OCI-LY3 (cell line): ENCODE measurements around the gene KLF2.
"Not testable (repeated sequence)": the region's sequence is repeated elsewhere in the genome, so short reads cannot be mapped to it uniquely, and the experiment has no call there.

Experiments
- H2AFZ ChIP-seq: fragments of 200-600, 300-600 bp; shearing (Covaris generic); 2 replicates; pipeline ENCODE4 v1.6.0; 2014; ENCODE audit warnings: antibody characterized with exemption, low read depth, low read length
- H3K27ac ChIP-seq: fragments of 200-600, 300-600 bp; sonication (generic); 2 replicates; pipeline ENCODE4 v1.5.1; 2014; ENCODE audit warnings: mild to moderate bottlenecking, low read length, moderate library complexity, mixed read lengths
- H3K27me3 ChIP-seq: fragments of 200-600, 300-600 bp; sonication (generic); 2 replicates; pipeline ENCODE4 v1.6.1; 2014; ENCODE audit warnings: low read depth, low read length, mixed read lengths
- H3K36me3 ChIP-seq: fragments of 200-600, 300-600 bp; sonication (generic); replicated peaks from 2 replicates; pipeline ENCODE3; 2014; ENCODE audit warnings: low read depth, low read length, mixed read lengths
- H3K4me1 ChIP-seq: fragments of 300-600, 200-600 bp; sonication (generic); 2 replicates; pipeline ENCODE4 v1.6.1; 2014; ENCODE audit warnings: low read length, mixed read lengths
- H3K4me2 ChIP-seq: fragments of 200-600, 300-600 bp; sonication (generic); 2 replicates; pipeline ENCODE4 v1.6.1; 2014; ENCODE audit warnings: low read length, mixed read lengths
- H3K4me3 ChIP-seq: fragments of 300-600, 200-600 bp; sonication (generic); 2 replicates; pipeline ENCODE4 v1.5.1; 2014; ENCODE audit warnings: antibody characterized with exemption, mild to moderate bottlenecking, low read length, moderate library complexity
- H3K79me2 ChIP-seq: fragments of 300-600, 200-600 bp; shearing (Covaris generic); 2 replicates; pipeline ENCODE4 v1.6.1; 2014; ENCODE audit warnings: mild to moderate bottlenecking, low read length, mixed read lengths
- H3K9ac ChIP-seq: fragments of 300-600, 200-600 bp; shearing (Covaris generic); 2 replicates; pipeline ENCODE4 v1.6.0; 2014; ENCODE audit warnings: mild to moderate bottlenecking, low read length, moderate library complexity
- H3K9me3 ChIP-seq: fragments of 200-600, 300-600 bp; shearing (Covaris generic); 2 replicates; pipeline ENCODE4 v1.6.1; 2014; ENCODE audit warnings: low read length, mixed read lengths; ENCODE audit not compliant: insufficient read depth
- H4K20me1 ChIP-seq: fragments of 200-600, 300-600 bp; sonication (generic); 2 replicates; pipeline ENCODE4 v1.6.1; 2016; ENCODE audit warnings: low read length, mixed read lengths; ENCODE audit not compliant: insufficient read depth
- CTCF ChIP-seq: fragments of 200-600, 300-600 bp; sonication (generic); IDR thresholded peaks from 2 replicates; pipeline ENCODE4 v1.5.1; 2014; ENCODE audit warnings: antibody characterized with exemption, low read length, low read depth
- EZH2phosphoT487 ChIP-seq: fragments of 200-600 bp; shearing (Covaris generic); IDR thresholded peaks from 2 replicates; pipeline ENCODE4 v1.6.1; 2018; ENCODE audit warnings: antibody characterized with exemption, mixed run types, low read depth

KLF2 gene

GRCh38 chr19:16284505-16284904 lies 40.1 kb upstream of the KLF2 start:
- Histone ChIP-seq H3K9ac (no peak overlapping the region), H3K9me3 (no peaks in the 10 kb centered on the region), H3K27ac (no peak overlapping the region), H3K4me3 (no peak overlapping the region), H3K36me3 (no peaks in the 10 kb centered on the region), H3K27me3 (peaks cover 72% of the 10 kb centered on the region), H4K20me1 (no peaks in the 10 kb centered on the region), H3K4me2 (no peak overlapping the region), H3K79me2 (no peaks in the 10 kb centered on the region), H3K4me1 (peaks cover 5% of the 10 kb centered on the region), H2AFZ (no peak overlapping the region)
- TF ChIP-seq EZH2phosphoT487 (no peak), CTCF (no peak)

GRCh38 chr19:16285079-16285478 lies 39.5 kb upstream of the KLF2 start:
- H4K20me1 ChIP-seq, H3K4me1 ChIP-seq, H3K9ac ChIP-seq, H2AFZ ChIP-seq, H3K36me3 ChIP-seq, H3K4me2 ChIP-seq, H3K4me3 ChIP-seq, H3K79me2 ChIP-seq, H3K27ac ChIP-seq, H3K9me3 ChIP-seq: not testable (repeated sequence)
- H3K27me3 ChIP-seq: peaks cover 70% of the 10 kb centered on the region

GRCh38 chr19:16285769-16286498 lies 38.7 kb upstream of the KLF2 start:
- Histone ChIP-seq H3K4me2 (no peak overlapping the region), H3K9ac (no peak overlapping the region), H3K4me3 (no peak overlapping the region), H3K4me1 (peaks cover 5% of the 10 kb centered on the region), H3K36me3 (no peaks in the 10 kb centered on the region), H2AFZ (no peak overlapping the region), H4K20me1 (no peaks in the 10 kb centered on the region), H3K79me2 (no peaks in the 10 kb centered on the region), H3K27me3 (peaks cover 71% of the 10 kb centered on the region), H3K9me3 (no peaks in the 10 kb centered on the region), H3K27ac (no peak overlapping the region)
- TF ChIP-seq EZH2phosphoT487 (no peak), CTCF (no peak)

- no peaks in the 10 kb centered on the region for H3K9me3 ChIP-seq
- H4K20me1 ChIP-seq: no peaks in the 10 kb centered on the region; the same call in 1 of the 2 replicates
- peaks cover 64% of the 10 kb centered on the region for H3K27me3 ChIP-seq
- no peaks in the 10 kb centered on the region for H3K79me2 ChIP-seq
- H3K9ac ChIP-seq: no peak overlapping the region
- TF ChIP-seq EZH2phosphoT487: no peak
- TF ChIP-seq CTCF: no peak
- H3K4me3 ChIP-seq: no peak overlapping the region
- no peak overlapping the region for H3K4me2 ChIP-seq
- no peak overlapping the region for H3K27ac ChIP-seq
- H3K36me3 ChIP-seq: no peaks in the 10 kb centered on the region
- H2AFZ ChIP-seq: no peak overlapping the region
- H3K4me1 ChIP-seq: peaks cover 5% of the 10 kb centered on the region
These were observed 36.1 kb upstream of the KLF2 start for GRCh38 chr19:16288544-16288943.
